OCI-LY7 (cell line): ENCODE results near the gene C7orf57. TPM values are rescaled to one million over a fixed set of nuclear protein-coding genes. Genes with fewer than 3 reads are reported as not detected.

Experiments used
- BruUV-seq: library from RNA; stranded (reverse); fragments of 400-500 nt; replicated peaks from 2 replicates; lab custom pipeline; 2021; lab: Mats Ljungman, UMichigan
- CTCF ChIA-PET: fragments of 300-600 bp; sonication (Branson Sonifier 250); formaldehyde crosslinking; loops from one replicate; lab custom pipeline; 2022; ENCODE audit warnings: antibody characterized with exemption; ENCODE audit not compliant: unreplicated experiment; lab: Charles Lee
- POLR2A ChIA-PET: fragments of 300-600 bp; sonication (Branson Sonifier 250); formaldehyde crosslinking; loops from one replicate; lab custom pipeline; 2022; ENCODE audit warnings: antibody characterized with exemption; lab: Charles Lee
- DNase-seq: peaks from one replicate; pipeline ENCODE4 v3.0.0-alpha.2; 2015; ENCODE audit warnings: low spot score
- H2AFZ ChIP-seq: fragments of 200-600 bp; sonication (generic), shearing (Covaris generic); 2 replicates; pipeline ENCODE4 v1.6.1; 2014; ENCODE audit warnings: mild to moderate bottlenecking, antibody characterized with exemption, low read length, moderate library complexity
- H3K27ac ChIP-seq: fragments of 200-600 bp; sonication (generic); 2 replicates; pipeline ENCODE4 v1.5.1; 2014; ENCODE audit warnings: mixed run types, low read depth, mild to moderate bottlenecking, moderate library complexity, low read length, inconsistent platforms; ENCODE audit not compliant: poor library complexity, severe bottlenecking
- H3K36me3 ChIP-seq: fragments of 200-600 bp; sonication (generic); 2 replicates; pipeline ENCODE4 v1.6.1; 2014; ENCODE audit warnings: mild to moderate bottlenecking, antibody characterized with exemption, low read length, moderate library complexity, mixed read lengths; ENCODE audit not compliant: insufficient read depth
- H3K4me1 ChIP-seq: fragments of 200-600 bp; sonication (generic); 2 replicates; pipeline ENCODE4 v1.5.1; 2014; ENCODE audit warnings: mild to moderate bottlenecking, low read length; ENCODE audit not compliant: insufficient read depth, poor library complexity, severe bottlenecking
- H3K4me2 ChIP-seq: fragments of 200-600 bp; sonication (generic); 2 replicates; pipeline ENCODE4 v1.6.1; 2014; ENCODE audit warnings: mild to moderate bottlenecking, low read length
- H3K4me3 ChIP-seq: fragments of 200-600 bp; sonication (generic); 2 replicates; pipeline ENCODE4 v1.5.1; 2014; ENCODE audit warnings: mild to moderate bottlenecking, low read depth, low read length; ENCODE audit not compliant: poor library complexity, severe bottlenecking
- H3K79me2 ChIP-seq: fragments of 200-600 bp; sonication (generic); 2 replicates; pipeline ENCODE4 v1.6.1; 2016; ENCODE audit warnings: low read depth, mild to moderate bottlenecking, low read length, moderate library complexity, mixed read lengths; ENCODE audit not compliant: insufficient read depth
- H3K9me2 ChIP-seq: fragments of 200-600 bp; sonication (generic); 2 replicates; pipeline ENCODE4 v1.6.1; 2016; ENCODE audit warnings: mild to moderate bottlenecking, low read length, mixed read lengths; ENCODE audit not compliant: insufficient read depth
- H3K9me3 ChIP-seq: fragments of 200-600 bp; sonication (generic); 2 replicates; pipeline ENCODE4 v1.6.1; 2014; ENCODE audit warnings: mild to moderate bottlenecking, mixed run types, low read length, mixed read lengths
- H4K20me1 ChIP-seq: fragments of 200-600 bp; sonication (generic); 2 replicates; pipeline ENCODE4 v1.6.1; 2014; ENCODE audit warnings: mild to moderate bottlenecking, antibody characterized with exemption, low read length, moderate library complexity, mixed read lengths; ENCODE audit not compliant: insufficient read depth
- EZH2phosphoT487 ChIP-seq: fragments of 200-600 bp; sonication (generic); IDR thresholded peaks from 2 replicates; pipeline ENCODE4 v1.6.1; 2018; ENCODE audit warnings: low read depth, borderline replicate concordance, mild to moderate bottlenecking, mixed run types, antibody characterized with exemption, low read length, moderate library complexity, mixed read lengths
- intact Hi-C: fragments of 100-400 bp; cut with micrococcal nuclease; formaldehyde crosslinking; loops from one replicate; pipeline ENCODE4 v1.10.0; 2022; ENCODE audit not compliant: unreplicated experiment
- total RNA-seq, 2 experiments: library from RNA; depleted of rRNA in 1 of 2; stranded (reverse); fragments of >200 nt in 1 of 2; shearing (Covaris generic) in 1 of 2; gene quantifications; 2 replicates each; pipeline ENCODE4 v1.2.3, GENCODE V29; 2014 to 2022
- TF ChIP-seq, protein P1 (sequence below): fragments of 200-600 bp; sonication (generic); conservative IDR thresholded peaks from 2 replicates; pipeline ENCODE4 v1.5.1; 2014; ENCODE audit warnings: mild to moderate bottlenecking, antibody characterized with exemption, low read length, moderate library complexity, mixed read lengths

The C7orf57 gene
- total RNA-seq, 2 experiments from 2014 or later: 0.25 to 0.29 TPM

DNA sequence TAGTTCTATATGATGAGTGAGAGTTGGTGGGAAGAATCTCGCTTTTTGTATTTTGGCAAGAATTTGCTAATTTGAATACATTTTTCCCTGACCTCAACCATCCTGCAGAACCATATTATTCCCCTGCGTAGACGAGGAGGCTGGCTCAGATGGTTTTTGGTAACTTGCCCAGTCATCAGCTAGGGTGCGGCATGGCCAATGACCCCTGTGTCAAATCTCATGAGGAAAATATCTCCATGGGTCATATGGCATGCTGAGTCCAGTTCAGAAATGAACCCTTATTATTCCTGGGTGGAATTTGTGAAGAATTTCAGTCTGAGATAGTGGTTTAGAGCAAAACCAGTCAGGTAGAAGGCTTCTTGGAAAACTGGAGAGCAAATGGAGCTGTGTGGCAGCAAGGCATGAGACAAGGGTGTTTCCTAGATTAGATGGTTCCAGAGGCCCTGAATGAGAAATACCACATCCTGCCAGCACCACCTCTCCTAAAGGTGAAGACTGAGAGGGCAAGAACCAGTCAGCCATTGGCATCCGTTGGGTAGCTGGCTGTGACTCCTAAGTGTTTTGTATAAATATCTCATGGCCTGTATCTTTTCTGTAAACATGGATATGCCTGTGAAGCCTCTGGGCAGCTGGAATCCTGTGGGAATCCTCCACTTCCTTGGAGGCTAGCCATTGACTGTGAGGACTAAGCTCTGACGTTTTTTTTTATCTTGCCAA is 47.9 kb downstream of the C7orf57 start:
- CTCF ChIA-PET: no interaction called here
- Histone ChIP-seq H3K79me2 (no peaks in the 10 kb centered on the region), H3K9me2 (no peaks in the 10 kb centered on the region), H4K20me1 (no peaks in the 10 kb centered on the region), H3K4me3 (no peak overlapping the region), H3K4me2 (no peak overlapping the region), H3K36me3 (no peaks in the 10 kb centered on the region), H3K4me1 (peaks cover 27% of the 10 kb centered on the region), H2AFZ (no peak overlapping the region), H3K27ac (no peak overlapping the region), H3K9me3 (no peaks in the 10 kb centered on the region)
- DNase-seq: no peak
- POLR2A ChIA-PET: interaction anchor here (0.7 to 1.3 kb wide), 2 partner anchors 11 to 16 kb away, joined by 3 to 4 read pairs; no protein-coding TSS in a partner anchor
- intact Hi-C loops: no loop called here
- TF ChIP-seq EZH2phosphoT487: no peak
- TF ChIP-seq, protein P1, sequence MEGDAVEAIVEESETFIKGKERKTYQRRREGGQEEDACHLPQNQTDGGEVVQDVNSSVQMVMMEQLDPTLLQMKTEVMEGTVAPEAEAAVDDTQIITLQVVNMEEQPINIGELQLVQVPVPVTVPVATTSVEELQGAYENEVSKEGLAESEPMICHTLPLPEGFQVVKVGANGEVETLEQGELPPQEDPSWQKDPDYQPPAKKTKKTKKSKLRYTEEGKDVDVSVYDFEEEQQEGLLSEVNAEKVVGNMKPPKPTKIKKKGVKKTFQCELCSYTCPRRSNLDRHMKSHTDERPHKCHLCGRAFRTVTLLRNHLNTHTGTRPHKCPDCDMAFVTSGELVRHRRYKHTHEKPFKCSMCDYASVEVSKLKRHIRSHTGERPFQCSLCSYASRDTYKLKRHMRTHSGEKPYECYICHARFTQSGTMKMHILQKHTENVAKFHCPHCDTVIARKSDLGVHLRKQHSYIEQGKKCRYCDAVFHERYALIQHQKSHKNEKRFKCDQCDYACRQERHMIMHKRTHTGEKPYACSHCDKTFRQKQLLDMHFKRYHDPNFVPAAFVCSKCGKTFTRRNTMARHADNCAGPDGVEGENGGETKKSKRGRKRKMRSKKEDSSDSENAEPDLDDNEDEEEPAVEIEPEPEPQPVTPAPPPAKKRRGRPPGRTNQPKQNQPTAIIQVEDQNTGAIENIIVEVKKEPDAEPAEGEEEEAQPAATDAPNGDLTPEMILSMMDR: no peak
- BruUV-seq: no TSS peak

DNA sequence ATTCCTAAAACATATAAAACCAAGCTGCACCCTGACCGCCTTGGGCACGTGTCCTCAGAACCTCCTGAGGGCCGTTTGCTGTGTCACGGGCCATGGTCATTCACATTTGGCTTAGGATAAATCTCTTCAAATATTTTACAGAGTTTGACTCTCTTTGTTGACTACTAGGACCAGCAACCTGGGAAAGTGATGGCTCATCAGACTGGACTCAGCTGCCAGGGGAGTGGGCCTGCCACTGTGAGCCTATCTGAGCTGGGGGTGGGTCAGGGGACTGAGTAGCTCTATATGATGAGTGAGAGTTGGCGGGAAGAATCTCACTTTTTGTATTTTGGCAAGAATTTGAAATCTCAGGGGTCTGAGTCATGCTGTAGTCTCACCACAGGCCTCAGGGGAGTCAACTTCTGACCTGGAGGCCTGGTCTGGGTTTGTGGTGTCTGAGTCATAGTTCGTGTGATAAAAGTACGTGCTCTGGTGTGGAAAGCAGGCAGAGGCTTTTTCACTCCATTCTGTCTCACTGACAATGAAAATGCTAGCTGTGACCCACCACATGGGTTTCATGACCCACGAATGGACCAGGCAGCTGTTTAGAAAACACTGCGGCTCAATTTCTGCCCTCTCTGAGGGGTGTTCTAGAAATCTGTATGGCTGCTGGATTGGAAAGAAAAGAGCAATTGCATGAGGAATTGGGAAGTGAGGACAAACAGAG is 49.5 kb downstream of the C7orf57 start:
- H3K9me3 ChIP-seq: no peaks in the 10 kb centered on the region
- intact Hi-C loops: no loop called here
- CTCF ChIA-PET: no interaction called here

More for the DNA sequence above, 49.5 kb downstream of the C7orf57 start:
- no TSS peak for BruUV-seq
- H3K79me2 ChIP-seq: no peaks in the 10 kb centered on the region
- peak overlapping the region; percentile 1; the same call in 1 of the 2 replicates for H3K4me2 ChIP-seq
- TF ChIP-seq, protein P1: no peak
- no peak for TF ChIP-seq EZH2phosphoT487
- peak overlapping the region; percentile 51; the same call in 1 of the 2 replicates for H2AFZ ChIP-seq
- H3K4me3 ChIP-seq: no peak overlapping the region
- H3K36me3 ChIP-seq: no peaks in the 10 kb centered on the region
- H3K27ac ChIP-seq: no peak overlapping the region
- POLR2A ChIA-PET: interaction anchor here (1.3 kb wide), 1 partner anchor 10 kb away, joined by 3 read pairs; no protein-coding TSS in a partner anchor
- H4K20me1 ChIP-seq: no peaks in the 10 kb centered on the region
- no peaks in the 10 kb centered on the region for H3K9me2 ChIP-seq
- no peak for DNase-seq
- H3K4me1 ChIP-seq: peaks cover 31% of the 10 kb centered on the region
